ENCODE measurements around the gene SMAGP. TPM values are rescaled to one million over a fixed set of nuclear protein-coding genes. Genes with fewer than 3 reads are reported as not detected.

The SMAGP gene
- total and polyA plus RNA-seq, 2 of the 13 experiments (the other 11 are each of a cell fraction or from before 2014, with no cell fraction given), result 9.2 TPM

GRCh38 chr12:51198568-51199365 lies 71.4 kb downstream of the SMAGP start (continued):
- TF ChIP-seq DMAP1 (CRISPR knock-in tag; IDR thresholded peaks at IDR 0.05) (no peak), ZNF792 (CRISPR knock-in tag; IDR thresholded peaks at IDR 0.05) (no peak), ZNF142 (CRISPR knock-in tag; IDR thresholded peaks at IDR 0.05) (no peak), NFATC3 (CRISPR knock-in tag; IDR thresholded peaks at IDR 0.05) (no peak), ISL2 (CRISPR knock-in tag; IDR thresholded peaks at IDR 0.05) (peak; percentile 67), KLF9 (CRISPR knock-in tag; IDR thresholded peaks at IDR 0.05; ENCODE audit: low read depth) (no peak), ZSCAN31 (CRISPR knock-in tag; IDR thresholded peaks at IDR 0.05; ENCODE audit: low read depth) (0 out of 2 replicates have a peak, but pooled peaks have one; percentile 16), ZNF891 (CRISPR knock-in tag; IDR thresholded peaks at IDR 0.05) (no peak), DDIT3 (CRISPR knock-in tag; IDR thresholded peaks at IDR 0.05) (no peak), ZNF782 (CRISPR knock-in tag; IDR thresholded peaks at IDR 0.05; ENCODE audit: borderline replicate concordance) (peak; percentile 59; the same call in 1 of the 2 replicates), LCORL (IDR thresholded peaks at IDR 0.05) (no peak), LCORL (CRISPR knock-in tag; IDR thresholded peaks at IDR 0.05) (peak; percentile 76), ZNF883 (CRISPR knock-in tag; IDR thresholded peaks at IDR 0.05; ENCODE audit: not compliant biosample characterization) (no peak), ZNF766 (CRISPR knock-in tag; IDR thresholded peaks at IDR 0.05; ENCODE audit: borderline replicate concordance) (no peak), ARID4A (CRISPR knock-in tag; IDR thresholded peaks at IDR 0.05; ENCODE audit: borderline replicate concordance) (peak; percentile 44; the same call in 1 of the 2 replicates)
- TF ChIP-seq, protein P1, sequence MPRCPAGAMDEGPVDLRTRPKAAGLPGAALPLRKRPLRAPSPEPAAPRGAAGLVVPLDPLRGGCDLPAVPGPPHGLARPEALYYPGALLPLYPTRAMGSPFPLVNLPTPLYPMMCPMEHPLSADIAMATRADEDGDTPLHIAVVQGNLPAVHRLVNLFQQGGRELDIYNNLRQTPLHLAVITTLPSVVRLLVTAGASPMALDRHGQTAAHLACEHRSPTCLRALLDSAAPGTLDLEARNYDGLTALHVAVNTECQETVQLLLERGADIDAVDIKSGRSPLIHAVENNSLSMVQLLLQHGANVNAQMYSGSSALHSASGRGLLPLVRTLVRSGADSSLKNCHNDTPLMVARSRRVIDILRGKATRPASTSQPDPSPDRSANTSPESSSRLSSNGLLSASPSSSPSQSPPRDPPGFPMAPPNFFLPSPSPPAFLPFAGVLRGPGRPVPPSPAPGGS (CRISPR knock-in tag; IDR thresholded peaks at IDR 0.05), result no peak
- TF ChIP-seq, protein P2, sequence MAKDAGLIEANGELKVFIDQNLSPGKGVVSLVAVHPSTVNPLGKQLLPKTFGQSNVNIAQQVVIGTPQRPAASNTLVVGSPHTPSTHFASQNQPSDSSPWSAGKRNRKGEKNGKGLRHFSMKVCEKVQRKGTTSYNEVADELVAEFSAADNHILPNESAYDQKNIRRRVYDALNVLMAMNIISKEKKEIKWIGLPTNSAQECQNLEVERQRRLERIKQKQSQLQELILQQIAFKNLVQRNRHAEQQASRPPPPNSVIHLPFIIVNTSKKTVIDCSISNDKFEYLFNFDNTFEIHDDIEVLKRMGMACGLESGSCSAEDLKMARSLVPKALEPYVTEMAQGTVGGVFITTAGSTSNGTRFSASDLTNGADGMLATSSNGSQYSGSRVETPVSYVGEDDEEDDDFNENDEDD (CRISPR knock-in tag; IDR thresholded peaks at IDR 0.05; ENCODE audit: borderline replicate concordance), result no peak

Data from HepG2 (cell line).